ENCODE results near the gene KY. TPM values are rescaled to one million over a fixed set of nuclear protein-coding genes. Genes with fewer than 3 reads are reported as not detected.
A peak's percentile ranks its signal among the peaks of the same experiment; 100 is the strongest.

The KY gene
- total RNA-seq (under 1 TPM; 0.06 to 0.15 TPM), polyA plus RNA-seq (under 1 TPM in 1 of 2 donors, not detected in 1; 0.21 TPM)
- long read RNA-seq, donor 1, result 0 reads
- long read RNA-seq, donor 2, result 0 reads
- long read RNA-seq, donor 3, result 0 reads
- long read RNA-seq, donor 4, result 0 reads
- long read RNA-seq, donor 5, result 0 reads

DNA sequence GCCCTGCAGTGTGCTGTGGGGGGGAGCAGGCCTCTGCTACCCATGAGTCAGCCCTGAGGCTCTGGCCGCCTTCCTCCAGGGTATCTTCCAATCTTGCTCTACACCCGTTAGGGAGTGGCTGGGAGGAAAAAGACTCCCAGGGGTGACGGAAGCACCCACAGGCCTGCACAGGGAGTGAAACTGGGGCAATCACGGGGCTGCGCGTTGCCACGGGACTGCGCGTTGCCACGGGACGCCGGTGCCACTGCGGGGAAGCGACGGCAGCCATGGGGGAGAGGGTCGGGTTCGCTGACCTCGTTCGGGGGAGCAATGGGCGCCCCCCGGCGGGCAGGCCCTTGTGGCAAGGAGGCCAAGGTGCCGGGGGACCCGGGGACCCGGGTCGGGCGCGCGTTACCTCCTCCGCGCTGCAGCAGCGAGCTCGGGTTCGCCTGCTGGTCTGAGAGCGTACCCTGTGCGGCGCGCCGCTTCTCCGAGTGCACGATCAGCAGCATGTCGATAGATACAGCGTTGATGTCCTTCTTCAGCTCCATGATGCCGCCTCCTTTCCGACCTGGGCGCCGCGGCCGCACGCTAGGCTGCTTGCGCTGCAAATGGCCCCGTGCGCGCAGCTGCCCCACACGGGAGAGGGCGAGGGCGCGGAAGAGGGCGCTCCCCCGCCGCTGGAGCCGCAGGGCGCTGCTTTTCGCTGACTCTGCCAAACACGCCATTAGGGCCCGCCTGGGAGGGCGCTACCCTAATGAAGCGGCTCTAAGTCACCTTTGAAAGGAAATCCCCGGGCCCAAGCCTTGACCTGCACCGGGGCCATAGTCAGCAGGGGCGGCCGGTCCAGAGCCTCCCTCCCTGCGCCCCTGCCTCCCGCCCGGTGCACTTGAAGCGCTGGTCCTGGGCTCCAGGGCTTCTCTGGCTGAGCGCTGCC is at the start of gene KY:
TSS of gene KY (minus strand) at position 592 of the 916 bp plus-strand sequence. CDS start at position 530, 62 bp downstream.
- Histone ChIP-seq H3K27ac (ENCODE audit: low read depth in 1 of 2, low read length in 1 of 2) (peak within 1 kb of the TSS in 1 of 2 donors; percentile 89), H3K36me3 (ENCODE audit: control insufficient read depth in 4 of 4, insufficient read depth in 4 of 4, low read length in 4 of 4) (no peaks in the 10 kb centered on the region), H3K9ac (ENCODE audit: insufficient read depth in 1 of 2, low read length in 2 of 2) (no peak within 1 kb of the TSS), H3K9me3 (ENCODE audit: control insufficient read depth in 4 of 4, insufficient read depth in 3 of 4, low read length in 3 of 4) (peaks cover 0 to 3% (median 0%) of the 10 kb centered on the region in 4 donors), H3K4me1 (ENCODE audit: control insufficient read depth in 5 of 5, insufficient read depth in 5 of 5, low read length in 5 of 5) (peaks cover 0 to 17% (median 7%) of the 10 kb centered on the region in 5 donors), H3K27me3 (ENCODE audit: control insufficient read depth in 3 of 3, insufficient read depth in 3 of 3, low read length in 2 of 3) (peaks cover 0 to 11% (median 3%) of the 10 kb centered on the region in 3 donors), H3K4me3 (no peak within 1 kb of the TSS)
- no peak for TF ChIP-seq CTCF (IDR thresholded peaks at IDR 0.05; ENCODE audit: control extremely low read depth, extremely low read depth)
- 5 to 7% methylated on average over 67 to 77 of the region's 77 CpGs for WGBS, 2 donors
- ATAC-seq (ENCODE audit: insufficient read depth, low FRiP score) (no peak), DNase-seq (peak; percentile 45 to 63 (median 49))

- Histone ChIP-seq H3K9ac (ENCODE audit: insufficient read depth in 1 of 2, low read length in 2 of 2) (no peak overlapping the region), H3K4me1 (ENCODE audit: control insufficient read depth in 5 of 5, insufficient read depth in 5 of 5, low read length in 5 of 5) (peaks cover 0 to 3% (median 0%) of the 10 kb centered on the region in 5 donors), H3K9me3 (ENCODE audit: control insufficient read depth in 4 of 4, insufficient read depth in 3 of 4, low read length in 3 of 4) (peaks cover 0 to 4% (median 0%) of the 10 kb centered on the region in 4 donors), H3K4me3 (no peak overlapping the region), H3K27me3 (ENCODE audit: control insufficient read depth in 3 of 3, insufficient read depth in 3 of 3, low read length in 2 of 3) (no peaks in the 10 kb centered on the region), H3K36me3 (ENCODE audit: control insufficient read depth in 4 of 4, insufficient read depth in 4 of 4, low read length in 4 of 4) (no peaks in the 10 kb centered on the region), H3K27ac (ENCODE audit: low read depth in 1 of 2, low read length in 1 of 2) (no peak overlapping the region)
- DNase-seq (no peak), ATAC-seq (ENCODE audit: insufficient read depth, low FRiP score) (no peak)
- 86 to 93% methylated on average over 3 of the region's 3 CpGs for WGBS, 2 donors
- no peak for TF ChIP-seq CTCF (IDR thresholded peaks at IDR 0.05; ENCODE audit: control extremely low read depth, extremely low read depth)
These were observed 48.9 kb upstream of the KY start for GRCh38 chr3:134699721-134700120.

GRCh38 chr3:134699141-134699711 is 48.4 kb upstream of the KY start:
- H3K9ac ChIP-seq (ENCODE audit: insufficient read depth in 1 of 2, low read length in 2 of 2), result no peak overlapping the region
- H3K4me3 ChIP-seq, result no peak overlapping the region
- ATAC-seq (ENCODE audit: insufficient read depth, low FRiP score) (no peak), DNase-seq (no peak)
- 87 to 94% methylated on average over 8 of the region's 8 CpGs for WGBS, 2 donors
- no peaks in the 10 kb centered on the region for H3K36me3 ChIP-seq (ENCODE audit: control insufficient read depth in 4 of 4, insufficient read depth in 4 of 4, low read length in 4 of 4)
- no peaks in the 10 kb centered on the region for H3K27me3 ChIP-seq (ENCODE audit: control insufficient read depth in 3 of 3, insufficient read depth in 3 of 3, low read length in 2 of 3)
- no peak for TF ChIP-seq CTCF (IDR thresholded peaks at IDR 0.05; ENCODE audit: control extremely low read depth, extremely low read depth)
- H3K9me3 ChIP-seq (ENCODE audit: control insufficient read depth in 4 of 4, insufficient read depth in 3 of 4, low read length in 3 of 4), result peaks cover 0 to 4% (median 0%) of the 10 kb centered on the region in 4 donors
- peaks cover 0 to 3% (median 0%) of the 10 kb centered on the region in 5 donors for H3K4me1 ChIP-seq (ENCODE audit: control insufficient read depth in 5 of 5, insufficient read depth in 5 of 5, low read length in 5 of 5)
- H3K27ac ChIP-seq (ENCODE audit: low read depth in 1 of 2, low read length in 1 of 2), result no peak overlapping the region

Measured in lung (tissue), 16 donors.